ENCODE measurements around the gene RGS6.

DNA sequence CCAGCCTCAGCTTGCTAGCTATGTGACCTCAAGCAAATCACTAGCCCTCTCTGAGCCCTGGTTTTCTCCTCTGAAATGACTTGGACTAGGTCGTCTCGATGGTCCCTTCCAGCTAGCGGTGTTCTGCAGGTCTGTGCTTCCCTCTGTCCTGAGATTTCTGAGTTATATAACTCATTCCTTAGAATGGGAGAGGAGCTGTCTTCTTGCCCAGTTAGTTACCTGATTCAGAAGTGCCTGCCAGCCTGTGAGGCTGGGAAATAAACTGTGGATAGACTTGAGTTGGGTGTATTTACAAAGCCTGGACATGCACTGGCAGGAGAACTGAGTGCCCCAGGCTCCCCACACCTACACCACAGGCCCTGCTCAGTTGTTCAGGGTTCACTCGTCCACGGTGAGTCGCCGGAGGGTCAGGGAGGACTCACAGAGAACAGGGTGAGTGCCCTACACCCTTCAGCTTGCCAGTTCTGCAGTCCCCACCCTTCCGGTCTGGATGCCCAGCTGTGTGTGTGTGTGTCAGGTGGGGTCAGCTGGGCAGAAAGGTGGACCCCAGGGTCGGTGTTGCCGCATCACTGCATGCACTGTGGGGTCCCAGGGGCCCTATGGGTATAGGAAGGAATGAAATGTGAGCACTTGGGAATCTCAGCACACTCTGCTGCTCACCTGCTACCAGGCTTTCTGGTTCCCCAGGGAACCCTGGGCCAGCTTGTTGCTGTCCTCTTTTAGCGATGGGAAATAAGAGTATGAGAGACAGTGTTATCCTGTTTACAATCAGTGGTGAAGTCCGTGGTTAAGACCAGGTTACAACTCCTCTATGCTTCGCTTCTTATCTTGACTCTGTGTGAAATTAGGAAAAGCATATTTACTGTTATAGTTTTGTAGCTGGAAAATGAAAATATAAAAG is 613.4 kb downstream of the RGS6 start:
- TF ChIP-seq, protein P1, sequence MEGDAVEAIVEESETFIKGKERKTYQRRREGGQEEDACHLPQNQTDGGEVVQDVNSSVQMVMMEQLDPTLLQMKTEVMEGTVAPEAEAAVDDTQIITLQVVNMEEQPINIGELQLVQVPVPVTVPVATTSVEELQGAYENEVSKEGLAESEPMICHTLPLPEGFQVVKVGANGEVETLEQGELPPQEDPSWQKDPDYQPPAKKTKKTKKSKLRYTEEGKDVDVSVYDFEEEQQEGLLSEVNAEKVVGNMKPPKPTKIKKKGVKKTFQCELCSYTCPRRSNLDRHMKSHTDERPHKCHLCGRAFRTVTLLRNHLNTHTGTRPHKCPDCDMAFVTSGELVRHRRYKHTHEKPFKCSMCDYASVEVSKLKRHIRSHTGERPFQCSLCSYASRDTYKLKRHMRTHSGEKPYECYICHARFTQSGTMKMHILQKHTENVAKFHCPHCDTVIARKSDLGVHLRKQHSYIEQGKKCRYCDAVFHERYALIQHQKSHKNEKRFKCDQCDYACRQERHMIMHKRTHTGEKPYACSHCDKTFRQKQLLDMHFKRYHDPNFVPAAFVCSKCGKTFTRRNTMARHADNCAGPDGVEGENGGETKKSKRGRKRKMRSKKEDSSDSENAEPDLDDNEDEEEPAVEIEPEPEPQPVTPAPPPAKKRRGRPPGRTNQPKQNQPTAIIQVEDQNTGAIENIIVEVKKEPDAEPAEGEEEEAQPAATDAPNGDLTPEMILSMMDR (conservative IDR thresholded peaks at IDR 0.05; ENCODE audit: low read depth, low read length): no peak
- TF ChIP-seq EZH2phosphoT487 (IDR thresholded peaks at IDR 0.05; ENCODE audit: borderline replicate concordance, low read length): no peak
- TF ChIP-seq EZH2 (IDR thresholded peaks at IDR 0.05; ENCODE audit: low read length, unreplicated experiment): no peak
